ENCODE data around the gene SLC38A5. TPM values are rescaled to one million over a fixed set of nuclear protein-coding genes. Genes with fewer than 3 reads are reported as not detected.

SLC38A5 gene
- total and polyA plus RNA-seq, 9 of the 15 experiments (the other 6 are each of a cell fraction or from before 2014, with no cell fraction given): 9.3 to 228 (median 142) TPM

DNA sequence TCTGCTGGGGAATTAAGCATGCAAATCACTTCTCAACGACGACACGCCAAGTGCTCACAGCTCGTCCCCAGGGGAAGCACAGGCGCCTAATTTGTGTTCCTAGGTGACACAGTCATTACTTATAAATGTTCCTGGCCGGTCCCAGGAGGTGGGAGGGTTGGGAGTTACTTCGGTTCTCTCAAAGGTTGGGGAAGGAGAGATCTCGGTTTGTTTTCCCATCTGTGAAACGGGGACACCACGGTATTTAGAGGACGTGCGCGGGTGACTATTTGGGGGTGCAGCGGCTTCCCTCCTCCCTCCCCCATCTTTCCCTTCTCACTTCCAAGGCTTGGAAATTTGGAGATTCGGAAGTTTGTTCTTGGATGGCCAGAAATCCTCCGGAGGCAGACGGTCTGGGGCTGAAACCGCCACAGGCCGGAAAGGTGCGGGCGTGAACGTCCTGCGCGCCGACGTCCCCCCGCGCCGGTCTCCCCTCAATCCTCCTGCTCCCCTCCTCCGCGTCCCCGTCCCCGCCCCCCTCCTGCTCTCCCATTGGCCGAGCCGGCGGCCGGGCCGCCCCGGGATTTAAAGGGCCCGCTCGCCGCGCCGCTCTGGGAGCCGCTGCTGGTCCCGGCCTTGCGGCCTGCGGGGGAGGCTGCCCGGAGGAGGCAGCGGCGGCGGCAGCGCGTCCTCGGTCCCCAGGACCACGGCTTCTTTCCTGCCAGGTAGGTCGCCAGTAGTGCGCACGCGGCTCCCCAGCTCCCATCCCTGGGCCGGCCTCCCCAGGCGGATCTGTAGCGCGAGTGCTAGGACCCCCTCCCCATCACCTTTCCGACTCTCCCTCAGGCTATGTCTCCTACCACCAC is 38.6 kb upstream of the SLC38A5 start, which contains the start of gene PORCN (continued):
- TF ChIP-seq, protein P1, sequence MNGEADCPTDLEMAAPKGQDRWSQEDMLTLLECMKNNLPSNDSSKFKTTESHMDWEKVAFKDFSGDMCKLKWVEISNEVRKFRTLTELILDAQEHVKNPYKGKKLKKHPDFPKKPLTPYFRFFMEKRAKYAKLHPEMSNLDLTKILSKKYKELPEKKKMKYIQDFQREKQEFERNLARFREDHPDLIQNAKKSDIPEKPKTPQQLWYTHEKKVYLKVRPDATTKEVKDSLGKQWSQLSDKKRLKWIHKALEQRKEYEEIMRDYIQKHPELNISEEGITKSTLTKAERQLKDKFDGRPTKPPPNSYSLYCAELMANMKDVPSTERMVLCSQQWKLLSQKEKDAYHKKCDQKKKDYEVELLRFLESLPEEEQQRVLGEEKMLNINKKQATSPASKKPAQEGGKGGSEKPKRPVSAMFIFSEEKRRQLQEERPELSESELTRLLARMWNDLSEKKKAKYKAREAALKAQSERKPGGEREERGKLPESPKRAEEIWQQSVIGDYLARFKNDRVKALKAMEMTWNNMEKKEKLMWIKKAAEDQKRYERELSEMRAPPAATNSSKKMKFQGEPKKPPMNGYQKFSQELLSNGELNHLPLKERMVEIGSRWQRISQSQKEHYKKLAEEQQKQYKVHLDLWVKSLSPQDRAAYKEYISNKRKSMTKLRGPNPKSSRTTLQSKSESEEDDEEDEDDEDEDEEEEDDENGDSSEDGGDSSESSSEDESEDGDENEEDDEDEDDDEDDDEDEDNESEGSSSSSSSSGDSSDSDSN (IDR thresholded peaks at IDR 0.05; ENCODE audit: borderline replicate concordance in 1 of 2, low read depth in 2 of 2, low read length in 2 of 2): peak in 1 of 2 experiments; percentile 40; a peak in 1 of 4 replicates
- TF ChIP-seq NCOA4 (IDR thresholded peaks at IDR 0.05; ENCODE audit: partially characterized antibody) (no peak), ARNT (IDR thresholded peaks at IDR 0.05) (no peak), GABPB2 (CRISPR knock-in tag; conservative IDR thresholded peaks at IDR 0.05) (no peak), SIX5 (IDR thresholded peaks at IDR 0.05; ENCODE audit: borderline replicate concordance in 1 of 2, insufficient read depth in 1 of 2, low read depth in 1 of 2, low read length in 2 of 2) (no peak), CHD2 (IDR thresholded peaks at IDR 0.05; ENCODE audit: low read depth, low read length) (no peak), SNIP1 (IDR thresholded peaks at IDR 0.05; ENCODE audit: low read depth) (no peak), EZH2 (IDR thresholded peaks at IDR 0.05; ENCODE audit: borderline replicate concordance, low read depth, low read length) (no peak), RB1 (IDR thresholded peaks at IDR 0.05; ENCODE audit: low read depth) (no peak), ZNF217 (CRISPR knock-in tag; IDR thresholded peaks at IDR 0.05) (no peak), HNRNPL (IDR thresholded peaks at IDR 0.05; ENCODE audit: low read depth, low read length) (no peak)
- TF ChIP-seq, protein P2, sequence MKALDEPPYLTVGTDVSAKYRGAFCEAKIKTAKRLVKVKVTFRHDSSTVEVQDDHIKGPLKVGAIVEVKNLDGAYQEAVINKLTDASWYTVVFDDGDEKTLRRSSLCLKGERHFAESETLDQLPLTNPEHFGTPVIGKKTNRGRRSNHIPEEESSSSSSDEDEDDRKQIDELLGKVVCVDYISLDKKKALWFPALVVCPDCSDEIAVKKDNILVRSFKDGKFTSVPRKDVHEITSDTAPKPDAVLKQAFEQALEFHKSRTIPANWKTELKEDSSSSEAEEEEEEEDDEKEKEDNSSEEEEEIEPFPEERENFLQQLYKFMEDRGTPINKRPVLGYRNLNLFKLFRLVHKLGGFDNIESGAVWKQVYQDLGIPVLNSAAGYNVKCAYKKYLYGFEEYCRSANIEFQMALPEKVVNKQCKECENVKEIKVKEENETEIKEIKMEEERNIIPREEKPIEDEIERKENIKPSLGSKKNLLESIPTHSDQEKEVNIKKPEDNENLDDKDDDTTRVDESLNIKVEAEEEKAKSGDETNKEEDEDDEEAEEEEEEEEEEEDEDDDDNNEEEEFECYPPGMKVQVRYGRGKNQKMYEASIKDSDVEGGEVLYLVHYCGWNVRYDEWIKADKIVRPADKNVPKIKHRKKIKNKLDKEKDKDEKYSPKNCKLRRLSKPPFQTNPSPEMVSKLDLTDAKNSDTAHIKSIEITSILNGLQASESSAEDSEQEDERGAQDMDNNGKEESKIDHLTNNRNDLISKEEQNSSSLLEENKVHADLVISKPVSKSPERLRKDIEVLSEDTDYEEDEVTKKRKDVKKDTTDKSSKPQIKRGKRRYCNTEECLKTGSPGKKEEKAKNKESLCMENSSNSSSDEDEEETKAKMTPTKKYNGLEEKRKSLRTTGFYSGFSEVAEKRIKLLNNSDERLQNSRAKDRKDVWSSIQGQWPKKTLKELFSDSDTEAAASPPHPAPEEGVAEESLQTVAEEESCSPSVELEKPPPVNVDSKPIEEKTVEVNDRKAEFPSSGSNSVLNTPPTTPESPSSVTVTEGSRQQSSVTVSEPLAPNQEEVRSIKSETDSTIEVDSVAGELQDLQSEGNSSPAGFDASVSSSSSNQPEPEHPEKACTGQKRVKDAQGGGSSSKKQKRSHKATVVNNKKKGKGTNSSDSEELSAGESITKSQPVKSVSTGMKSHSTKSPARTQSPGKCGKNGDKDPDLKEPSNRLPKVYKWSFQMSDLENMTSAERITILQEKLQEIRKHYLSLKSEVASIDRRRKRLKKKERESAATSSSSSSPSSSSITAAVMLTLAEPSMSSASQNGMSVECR (CRISPR knock-in tag; IDR thresholded peaks at IDR 0.05): no peak
- TF ChIP-seq, protein P3, sequence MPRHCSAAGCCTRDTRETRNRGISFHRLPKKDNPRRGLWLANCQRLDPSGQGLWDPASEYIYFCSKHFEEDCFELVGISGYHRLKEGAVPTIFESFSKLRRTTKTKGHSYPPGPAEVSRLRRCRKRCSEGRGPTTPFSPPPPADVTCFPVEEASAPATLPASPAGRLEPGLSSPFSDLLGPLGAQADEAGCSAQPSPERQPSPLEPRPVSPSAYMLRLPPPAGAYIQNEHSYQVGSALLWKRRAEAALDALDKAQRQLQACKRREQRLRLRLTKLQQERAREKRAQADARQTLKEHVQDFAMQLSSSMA (CRISPR knock-in tag; IDR thresholded peaks at IDR 0.05): no peak
- TF ChIP-seq, protein P4, sequence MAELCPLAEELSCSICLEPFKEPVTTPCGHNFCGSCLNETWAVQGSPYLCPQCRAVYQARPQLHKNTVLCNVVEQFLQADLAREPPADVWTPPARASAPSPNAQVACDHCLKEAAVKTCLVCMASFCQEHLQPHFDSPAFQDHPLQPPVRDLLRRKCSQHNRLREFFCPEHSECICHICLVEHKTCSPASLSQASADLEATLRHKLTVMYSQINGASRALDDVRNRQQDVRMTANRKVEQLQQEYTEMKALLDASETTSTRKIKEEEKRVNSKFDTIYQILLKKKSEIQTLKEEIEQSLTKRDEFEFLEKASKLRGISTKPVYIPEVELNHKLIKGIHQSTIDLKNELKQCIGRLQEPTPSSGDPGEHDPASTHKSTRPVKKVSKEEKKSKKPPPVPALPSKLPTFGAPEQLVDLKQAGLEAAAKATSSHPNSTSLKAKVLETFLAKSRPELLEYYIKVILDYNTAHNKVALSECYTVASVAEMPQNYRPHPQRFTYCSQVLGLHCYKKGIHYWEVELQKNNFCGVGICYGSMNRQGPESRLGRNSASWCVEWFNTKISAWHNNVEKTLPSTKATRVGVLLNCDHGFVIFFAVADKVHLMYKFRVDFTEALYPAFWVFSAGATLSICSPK (IDR thresholded peaks at IDR 0.05; ENCODE audit: borderline replicate concordance): no peak

All from K562 (cell line).